Stimulated activated CD8-positive, alpha-beta memory T cell treated with anti-CD3 and anti-CD28 coated beads, Interleukin-12 subunit alpha, Interleukin-12 subunit beta, amount 100 ng/mL, for 24 hours (primary cell): ENCODE data around the gene STC2.
"Not testable (repeated sequence)": the region's sequence is repeated elsewhere in the genome, so short reads cannot be mapped to it uniquely, and the experiment has no call there.

Experiments used
- DNase-seq: peaks from one replicate; pipeline ENCODE4 v3.0.0-alpha.2; 2020; ENCODE audit errors: extremely low read depth

Gene STC2

GRCh38 chr5:173327948-173328843 is at the start of gene STC2:
Gene STC2 (minus strand): TSS chr5:173328414. CDS start chr5:173328193, 221 bp downstream.
- DNase-seq, result no peak

- no peak for DNase-seq
Observed at GRCh38 chr5:173371400-173371799, 43.2 kb upstream of the STC2 start.

GRCh38 chr5:173363406-173363805 is 35.2 kb upstream of the STC2 start:
- DNase-seq, result not testable (repeated sequence)

GRCh38 chr5:173355561-173355960 is 27.3 kb upstream of the STC2 start:
- no peak for DNase-seq

- no peak for DNase-seq
Observed at GRCh38 chr5:173354645-173355044, 26.4 kb upstream of the STC2 start.

- no peak for DNase-seq
Observed at GRCh38 chr5:173352366-173353349, 24.4 kb upstream of the STC2 start.

- no peak for DNase-seq
Observed at GRCh38 chr5:173342813-173343755, 14.9 kb upstream of the STC2 start.

- DNase-seq, result no peak
Observed at GRCh38 chr5:173341961-173342430, 13.8 kb upstream of the STC2 start.

GRCh38 chr5:173340984-173341383 is 12.8 kb upstream of the STC2 start:
- DNase-seq, result no peak

GRCh38 chr5:173340451-173340850 is 12.2 kb upstream of the STC2 start:
- DNase-seq, result no peak

GRCh38 chr5:173339286-173339685 is 11.1 kb upstream of the STC2 start:
- DNase-seq, result no peak

GRCh38 chr5:173338380-173339015 is 10.3 kb upstream of the STC2 start:
- no peak for DNase-seq

GRCh38 chr5:173334808-173335207 is 6.6 kb upstream of the STC2 start:
- DNase-seq, result no peak

GRCh38 chr5:173333925-173334661 is 5.9 kb upstream of the STC2 start:
- no peak for DNase-seq

GRCh38 chr5:173331956-173332479 is 3.8 kb upstream of the STC2 start:
- DNase-seq, result peak; percentile 58

- no peak for DNase-seq
Observed at GRCh38 chr5:173331287-173331686, 3.1 kb upstream of the STC2 start.

GRCh38 chr5:173330338-173331206 is 2.4 kb upstream of the STC2 start:
- DNase-seq, result no peak

GRCh38 chr5:173329491-173330337 is 1.5 kb upstream of the STC2 start:
- no peak for DNase-seq
